ENCODE data around the gene RP9. TPM values are rescaled to one million over a fixed set of nuclear protein-coding genes. Genes with fewer than 3 reads are reported as not detected.

The RP9 gene
- total and polyA plus RNA-seq, 7 experiments from 2014 or later: 12.7 to 23.3 (median 20.4) TPM

DNA sequence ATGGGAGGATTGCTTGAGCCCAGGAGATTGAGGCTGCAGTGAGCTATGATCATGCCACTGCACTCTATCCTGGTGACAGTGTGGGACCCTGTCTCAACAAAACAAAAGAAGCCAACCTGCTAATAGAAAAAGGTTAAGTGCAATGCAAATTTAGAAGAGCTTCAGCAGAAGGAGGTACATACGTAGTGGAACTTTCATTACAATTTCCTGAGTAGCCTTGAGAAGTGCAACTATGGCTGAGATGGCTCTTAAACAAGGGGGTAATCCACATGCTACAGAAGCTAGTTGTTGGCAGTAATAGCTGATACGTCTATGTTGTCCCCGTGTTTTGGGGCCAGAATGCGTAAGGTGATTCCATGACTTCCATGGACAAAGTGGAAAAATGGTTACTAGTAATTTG lies 36.0 kb downstream of the RP9 start:
- peaks cover 12 to 15% of the 10 kb centered on the region in 2 donors for H3K4me1 ChIP-seq (ENCODE audit: control insufficient read depth in 2 of 2, insufficient read depth in 2 of 2, low read length in 2 of 2)
- CTCF ChIA-PET: interaction anchor here (1.4 kb wide), 1 partner anchor 227 kb away, joined by 3 read pairs; no protein-coding TSS in a partner anchor
- H3K27ac Mint-ChIP-seq: no peak overlapping the region
- H3K4me1 Mint-ChIP-seq: peaks cover 8 to 18% (median 15%) of the 10 kb centered on the region in 7 donors
- ATAC-seq (no peak), DNase-seq (no peak)
- POLR2A ChIA-PET: interaction anchor here (0.6 to 2.1 kb wide), 3 partner anchors 10 to 501 kb away, joined by 3 to 9 read pairs (median 7); partner anchors contain the start of gene NT5C3A
- H3K4me3 ChIP-seq (ENCODE audit: low read length): no peak overlapping the region
- no peak overlapping the region for H3K27ac ChIP-seq (ENCODE audit: low read depth, low read length)
- H3K36me3 ChIP-seq (ENCODE audit: control insufficient read depth in 2 of 3, insufficient read depth in 3 of 3, low read length in 3 of 3): no peaks in the 10 kb centered on the region
- H3K27me3 ChIP-seq (ENCODE audit: control insufficient read depth in 2 of 2, insufficient read depth in 2 of 2, low read length in 2 of 2): no peaks in the 10 kb centered on the region
- intact Hi-C loops (cut with micrococcal nuclease): no loop called here
- peaks cover 8 to 36% (median 20%) of the 10 kb centered on the region in 5 donors for H3K27me3 Mint-ChIP-seq
- H3K36me3 Mint-ChIP-seq: peaks cover 0 to 8% (median 0%) of the 10 kb centered on the region in 5 donors
- H3K4me3 Mint-ChIP-seq: no peak overlapping the region
- H3K9me3 Mint-ChIP-seq: peaks cover 0 to 39% (median 16%) of the 10 kb centered on the region in 11 donors
- H3K9me3 ChIP-seq (ENCODE audit: control insufficient read depth in 2 of 3, low read length in 3 of 3): peaks cover 0 to 16% (median 0%) of the 10 kb centered on the region in 3 experiments

- intact Hi-C loops (cut with micrococcal nuclease): no loop called here
- no peak for DNase-seq
- H3K36me3 ChIP-seq (ENCODE audit: control insufficient read depth in 2 of 3, insufficient read depth in 3 of 3, low read length in 3 of 3): no peaks in the 10 kb centered on the region
- peaks cover 8 to 42% (median 20%) of the 10 kb centered on the region in 5 donors for H3K27me3 Mint-ChIP-seq
- no peak overlapping the region for H3K27ac ChIP-seq (ENCODE audit: low read depth, low read length)
- peaks cover 0 to 8% (median 0%) of the 10 kb centered on the region in 5 donors for H3K36me3 Mint-ChIP-seq
- peaks cover 5 to 13% (median 10%) of the 10 kb centered on the region in 7 donors for H3K4me1 Mint-ChIP-seq
- ChIA-PET CTCF (interaction anchor here (1.4 kb wide), 1 partner anchor 226 kb away, joined by 3 read pairs; no protein-coding TSS in a partner anchor), POLR2A (interaction anchor here (1.0 to 2.1 kb wide), 2 partner anchors 9 to 33 kb away, joined by 3 to 9 read pairs; partner anchors contain the start of gene NT5C3A)
- no peak overlapping the region for H3K4me3 Mint-ChIP-seq
- no peak for ATAC-seq
- H3K9me3 ChIP-seq (ENCODE audit: control insufficient read depth in 2 of 3, low read length in 3 of 3): peaks cover 0 to 16% (median 0%) of the 10 kb centered on the region in 3 experiments
- H3K4me3 ChIP-seq (ENCODE audit: low read length): no peak overlapping the region
- H3K9me3 Mint-ChIP-seq: peaks cover 0 to 39% (median 16%) of the 10 kb centered on the region in 11 donors
- H3K4me1 ChIP-seq (ENCODE audit: control insufficient read depth in 2 of 2, insufficient read depth in 2 of 2, low read length in 2 of 2): peaks cover 9 to 12% of the 10 kb centered on the region in 2 donors
- H3K27me3 ChIP-seq (ENCODE audit: control insufficient read depth in 2 of 2, insufficient read depth in 2 of 2, low read length in 2 of 2): no peaks in the 10 kb centered on the region
- H3K27ac Mint-ChIP-seq: no peak overlapping the region
These were observed 36.7 kb downstream of the RP9 start for GRCh38 chr7:33072471-33072870.

DNA sequence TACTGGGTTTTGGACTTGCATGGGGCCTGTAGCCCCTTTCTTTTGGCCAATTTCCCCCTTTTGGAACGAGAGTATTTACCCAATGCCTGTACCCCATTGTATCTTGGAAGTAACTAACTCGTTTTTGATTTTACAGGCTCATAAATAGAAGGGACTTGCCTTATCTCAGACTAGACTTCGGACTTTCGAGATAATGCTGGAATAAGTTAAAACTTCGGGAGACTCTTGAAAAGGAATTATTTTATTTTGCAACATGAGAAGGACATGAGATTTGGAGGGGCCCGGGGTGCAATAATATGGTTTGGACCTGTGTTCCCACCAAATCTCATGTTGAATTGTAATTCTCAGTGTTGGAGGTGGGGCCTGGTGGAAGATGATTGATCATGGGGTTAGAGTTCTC lies 38.4 kb downstream of the RP9 start:
- H3K9me3 ChIP-seq (ENCODE audit: control insufficient read depth in 2 of 3, low read length in 3 of 3): peaks cover 0 to 16% (median 0%) of the 10 kb centered on the region in 3 experiments
- POLR2A ChIA-PET: no interaction called here
- no peak overlapping the region for H3K27ac ChIP-seq (ENCODE audit: low read depth, low read length)
- peaks cover 2 to 16% (median 7%) of the 10 kb centered on the region in 5 donors for H3K36me3 Mint-ChIP-seq
- H3K4me3 ChIP-seq (ENCODE audit: low read length): no peak overlapping the region
- peaks cover 8 to 37% (median 20%) of the 10 kb centered on the region in 5 donors for H3K27me3 Mint-ChIP-seq
- intact Hi-C loops (cut with micrococcal nuclease): no loop called here
- H3K36me3 ChIP-seq (ENCODE audit: control insufficient read depth in 2 of 3, insufficient read depth in 3 of 3, low read length in 3 of 3): no peaks in the 10 kb centered on the region
- no peaks in the 10 kb centered on the region for H3K4me1 ChIP-seq (ENCODE audit: control insufficient read depth in 2 of 2, insufficient read depth in 2 of 2, low read length in 2 of 2)
- ATAC-seq (no peak), DNase-seq (no peak)
- no peaks in the 10 kb centered on the region for H3K27me3 ChIP-seq (ENCODE audit: control insufficient read depth in 2 of 2, insufficient read depth in 2 of 2, low read length in 2 of 2)
- no peaks in the 10 kb centered on the region for H3K4me1 Mint-ChIP-seq
- peaks cover 0 to 50% (median 24%) of the 10 kb centered on the region in 11 donors for H3K9me3 Mint-ChIP-seq
- CTCF ChIA-PET: no interaction called here
- no peak overlapping the region for H3K27ac Mint-ChIP-seq
- H3K4me3 Mint-ChIP-seq: no peak overlapping the region

GRCh38 chr7:33070277-33070676 lies 38.9 kb downstream of the RP9 start:
- H3K9me3 ChIP-seq (ENCODE audit: control insufficient read depth in 2 of 3, low read length in 3 of 3): peaks cover 0 to 16% (median 0%) of the 10 kb centered on the region in 3 experiments
- ChIA-PET CTCF (no interaction called here), POLR2A (no interaction called here)
- intact Hi-C loops (cut with micrococcal nuclease): no loop called here
- no peaks in the 10 kb centered on the region for H3K4me1 Mint-ChIP-seq
- H3K27me3 ChIP-seq (ENCODE audit: control insufficient read depth in 2 of 2, insufficient read depth in 2 of 2, low read length in 2 of 2): no peaks in the 10 kb centered on the region
- no peaks in the 10 kb centered on the region for H3K4me1 ChIP-seq (ENCODE audit: control insufficient read depth in 2 of 2, insufficient read depth in 2 of 2, low read length in 2 of 2)
- H3K4me3 Mint-ChIP-seq: no peak overlapping the region
- peaks cover 4 to 17% (median 8%) of the 10 kb centered on the region in 5 donors for H3K36me3 Mint-ChIP-seq
- H3K9me3 Mint-ChIP-seq: peaks cover 0 to 53% (median 25%) of the 10 kb centered on the region in 11 donors
- DNase-seq: no peak
- no peak overlapping the region for H3K27ac Mint-ChIP-seq
- H3K4me3 ChIP-seq (ENCODE audit: low read length): no peak overlapping the region
- H3K36me3 ChIP-seq (ENCODE audit: control insufficient read depth in 2 of 3, insufficient read depth in 3 of 3, low read length in 3 of 3): no peaks in the 10 kb centered on the region
- no peak for ATAC-seq
- H3K27ac ChIP-seq (ENCODE audit: low read depth, low read length): no peak overlapping the region
- peaks cover 8 to 34% (median 20%) of the 10 kb centered on the region in 5 donors for H3K27me3 Mint-ChIP-seq

GRCh38 chr7:33067921-33068320 lies 41.3 kb downstream of the RP9 start:
- POLR2A ChIA-PET: interaction anchor here (0.8 to 1.1 kb wide), 2 partner anchors 41 to 283 kb away, joined by 3 to 5 read pairs; no protein-coding TSS in a partner anchor
- no peak for DNase-seq
- intact Hi-C loops (cut with micrococcal nuclease): no loop called here
- CTCF ChIA-PET: no interaction called here
- peaks cover 0 to 59% (median 27%) of the 10 kb centered on the region in 11 donors for H3K9me3 Mint-ChIP-seq
- H3K27me3 Mint-ChIP-seq: peaks cover 0 to 24% (median 16%) of the 10 kb centered on the region in 5 donors
- peaks cover 3 to 11% (median 7%) of the 10 kb centered on the region in 7 donors for H3K4me1 Mint-ChIP-seq
- Histone ChIP-seq H3K36me3 (ENCODE audit: control insufficient read depth in 2 of 3, insufficient read depth in 3 of 3, low read length in 3 of 3) (no peaks in the 10 kb centered on the region), H3K4me3 (ENCODE audit: low read length) (no peak overlapping the region), H3K9me3 (ENCODE audit: control insufficient read depth in 2 of 3, low read length in 3 of 3) (peaks cover 0 to 16% (median 0%) of the 10 kb centered on the region in 3 experiments), H3K27me3 (ENCODE audit: control insufficient read depth in 2 of 2, insufficient read depth in 2 of 2, low read length in 2 of 2) (no peaks in the 10 kb centered on the region), H3K27ac (ENCODE audit: low read depth, low read length) (no peak overlapping the region), H3K4me1 (ENCODE audit: control insufficient read depth in 2 of 2, insufficient read depth in 2 of 2, low read length in 2 of 2) (peaks cover 5 to 7% of the 10 kb centered on the region in 2 donors)
- H3K4me3 Mint-ChIP-seq: no peak overlapping the region
- H3K36me3 Mint-ChIP-seq: peaks cover 7 to 17% (median 8%) of the 10 kb centered on the region in 5 donors
- H3K27ac Mint-ChIP-seq: no peak overlapping the region
- ATAC-seq: no peak

DNA sequence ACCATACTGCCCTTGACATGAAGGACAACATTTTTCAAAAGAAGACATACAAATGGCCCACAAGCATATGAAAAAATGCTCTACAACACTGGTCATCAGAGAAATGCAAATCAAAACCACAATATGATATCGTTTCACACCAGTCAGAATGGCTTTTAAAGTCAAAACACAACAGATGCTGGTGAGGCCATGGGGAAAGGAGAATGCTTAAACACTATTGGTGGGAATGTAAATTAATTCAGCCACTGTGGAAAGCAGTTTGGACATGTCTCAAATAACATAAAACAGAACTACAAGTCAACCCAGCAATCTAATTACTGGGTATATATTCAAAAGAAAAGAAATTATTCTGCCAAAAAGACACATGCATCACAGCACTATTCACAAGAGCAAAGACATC lies 42.4 kb downstream of the RP9 start:
- no peak for DNase-seq
- peaks cover 7% of the 10 kb centered on the region in 2 donors for H3K4me1 ChIP-seq (ENCODE audit: control insufficient read depth in 2 of 2, insufficient read depth in 2 of 2, low read length in 2 of 2)
- no peak overlapping the region for H3K27ac ChIP-seq (ENCODE audit: low read depth, low read length)
- Mint-ChIP-seq H3K27me3 (peaks cover 0 to 19% (median 4%) of the 10 kb centered on the region in 5 donors), H3K4me1 (peaks cover 3 to 14% (median 10%) of the 10 kb centered on the region in 7 donors), H3K9me3 (peaks cover 0 to 52% (median 25%) of the 10 kb centered on the region in 11 donors), H3K4me3 (no peak overlapping the region), H3K36me3 (peaks cover 7 to 15% (median 8%) of the 10 kb centered on the region in 5 donors), H3K27ac (no peak overlapping the region)
- CTCF ChIA-PET: no interaction called here
- peaks cover 0 to 16% (median 0%) of the 10 kb centered on the region in 3 experiments for H3K9me3 ChIP-seq (ENCODE audit: control insufficient read depth in 2 of 3, low read length in 3 of 3)
- ATAC-seq: no peak
- no peaks in the 10 kb centered on the region for H3K27me3 ChIP-seq (ENCODE audit: control insufficient read depth in 2 of 2, insufficient read depth in 2 of 2, low read length in 2 of 2)
- intact Hi-C loops (cut with micrococcal nuclease): no loop called here
- POLR2A ChIA-PET: no interaction called here
- no peaks in the 10 kb centered on the region for H3K36me3 ChIP-seq (ENCODE audit: control insufficient read depth in 2 of 3, insufficient read depth in 3 of 3, low read length in 3 of 3)
- no peak overlapping the region for H3K4me3 ChIP-seq (ENCODE audit: low read length)
